HEK293T (cell line): Measurements from ENCODE around the gene GRM4.

Experiments used
- CTCF ChIA-PET: fragments of 350-600 bp; formaldehyde crosslinking; extraction: SDS; loops from one replicate; lab custom pipeline; 2021; ENCODE audit warnings: antibody characterized with exemption, inconsistent platforms; lab: Yijun Ruan, JAX
- POLR2A ChIA-PET: fragments of 350-600 bp; formaldehyde crosslinking; extraction: SDS; loops from one replicate; lab custom pipeline; 2020; ENCODE audit warnings: antibody characterized with exemption, inconsistent platforms; lab: Yijun Ruan, JAX
- DNase-seq: peaks from one replicate; pipeline ENCODE4 v3.0.0; 2012; ENCODE audit warnings: mixed read lengths; ENCODE audit errors: extremely low spot score
- ARNT ChIP-seq: fragments of 450-650 bp; IDR thresholded peaks from 2 replicates; pipeline ENCODE4 v1.6.1; 2017; ENCODE audit warnings: mild to moderate bottlenecking
- BHLHE40 ChIP-seq: fragments of 450-650 bp; IDR thresholded peaks from 2 replicates; pipeline ENCODE4 v1.6.1; 2016; ENCODE audit warnings: mild to moderate bottlenecking, moderate library complexity, borderline replicate concordance
- CTBP1 ChIP-seq: fragments of 450-650 bp; IDR thresholded peaks from 2 replicates; pipeline ENCODE4 v1.6.1; 2016; ENCODE audit warnings: borderline replicate concordance
- ELF4 ChIP-seq: fragments of 450-650 bp; IDR thresholded peaks from 2 replicates; pipeline ENCODE4 v1.6.1; 2017; ENCODE audit warnings: antibody characterized with exemption
- FOXA1 ChIP-seq: fragments of 450-650 bp; IDR thresholded peaks from 2 replicates; pipeline ENCODE4 v1.6.1; 2016; ENCODE audit warnings: mild to moderate bottlenecking
- FOXK2 ChIP-seq: fragments of 450-650 bp; IDR thresholded peaks from 2 replicates; pipeline ENCODE4 v1.6.1; 2016; ENCODE audit warnings: mild to moderate bottlenecking
- FOXM1 ChIP-seq: fragments of 450-650 bp; IDR thresholded peaks from 2 replicates; pipeline ENCODE4 v1.6.1; 2017; ENCODE audit warnings: mild to moderate bottlenecking, borderline replicate concordance
- HDGF ChIP-seq: fragments of 450-650 bp; IDR thresholded peaks from 2 replicates; pipeline ENCODE4 v1.6.1; 2017; ENCODE audit warnings: antibody characterized with exemption, borderline replicate concordance
- L3MBTL2 ChIP-seq: fragments of 450-650 bp; conservative IDR thresholded peaks from 2 replicates; pipeline ENCODE4 v1.6.1; 2016; ENCODE audit warnings: mild to moderate bottlenecking
- LEF1 ChIP-seq: fragments of 450-650 bp; IDR thresholded peaks from 2 replicates; pipeline ENCODE4 v1.6.1; 2017; ENCODE audit warnings: mild to moderate bottlenecking, borderline replicate concordance
- NFRKB ChIP-seq: fragments of 450-650 bp; IDR thresholded peaks from 2 replicates; pipeline ENCODE4 v1.6.1; 2016; ENCODE audit warnings: mild to moderate bottlenecking, moderate library complexity
- SP1 ChIP-seq: fragments of 450-650 bp; IDR thresholded peaks from 2 replicates; pipeline ENCODE4 v1.6.1; 2017
- SUZ12 ChIP-seq: fragments of 450-650 bp; IDR thresholded peaks from 2 replicates; pipeline ENCODE4 v1.6.1; 2016; ENCODE audit warnings: mild to moderate bottlenecking
- TARDBP ChIP-seq: fragments of 450-650 bp; IDR thresholded peaks from 2 replicates; pipeline ENCODE4 v1.6.1; 2016
- ZNF384 ChIP-seq: fragments of 450-650 bp; IDR thresholded peaks from 2 replicates; pipeline ENCODE4 v1.6.1; 2016
- TF ChIP-seq, protein P1 (sequence below): fragments of 450-650 bp; IDR thresholded peaks from 2 replicates; pipeline ENCODE4 v1.6.1; 2016

The GRM4 gene

DNA sequence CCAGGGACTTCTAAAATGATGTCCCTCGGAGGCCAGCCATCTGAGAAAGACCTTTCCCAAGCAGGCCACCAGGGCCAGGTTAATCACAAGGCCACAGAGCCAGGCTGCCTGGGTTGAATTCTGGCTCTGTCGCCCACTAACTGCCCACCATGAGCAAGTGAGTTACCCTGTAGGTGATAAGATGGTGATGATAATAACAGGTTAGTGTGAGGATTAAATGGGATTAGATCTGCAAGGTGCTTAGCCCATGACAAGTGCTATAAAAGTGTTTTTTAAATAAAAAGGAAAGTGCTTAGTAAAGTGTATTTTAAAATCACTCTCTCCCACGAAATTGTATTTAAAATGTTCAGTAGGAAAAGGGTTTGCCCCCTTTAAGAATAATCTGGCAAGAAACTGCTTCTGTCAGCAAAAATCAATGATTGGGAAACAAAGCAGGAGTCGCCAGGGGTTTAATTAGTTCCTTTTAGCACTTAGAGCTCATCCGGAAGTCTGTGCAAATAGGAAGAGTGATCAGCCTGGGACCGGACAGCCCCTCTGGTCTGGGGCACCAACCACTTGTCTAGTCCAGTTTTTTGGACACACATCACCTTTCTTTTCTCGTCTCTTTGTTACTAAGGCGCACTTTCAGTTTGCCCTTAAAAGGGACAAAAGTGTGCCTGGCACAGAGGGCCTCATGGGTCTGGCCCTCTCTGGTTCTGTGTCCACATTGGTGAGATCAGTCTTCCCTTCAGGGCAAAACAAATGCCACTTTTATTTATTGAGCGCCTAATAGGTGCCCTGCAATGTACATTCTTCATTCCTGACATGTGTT lies 150.4 kb downstream of the GRM4 start:
- POLR2A ChIA-PET: no interaction called here
- DNase-seq: no peak
- TF ChIP-seq SP1 (no peak), NFRKB (no peak), HDGF (no peak), BHLHE40 (no peak), CTBP1 (no peak), TARDBP (no peak), ARNT (no peak), FOXM1 (no peak), FOXA1 (no peak), FOXK2 (no peak), LEF1 (no peak), SUZ12 (no peak), L3MBTL2 (no peak), ZNF384 (no peak), ELF4 (no peak)
- TF ChIP-seq, protein P1, sequence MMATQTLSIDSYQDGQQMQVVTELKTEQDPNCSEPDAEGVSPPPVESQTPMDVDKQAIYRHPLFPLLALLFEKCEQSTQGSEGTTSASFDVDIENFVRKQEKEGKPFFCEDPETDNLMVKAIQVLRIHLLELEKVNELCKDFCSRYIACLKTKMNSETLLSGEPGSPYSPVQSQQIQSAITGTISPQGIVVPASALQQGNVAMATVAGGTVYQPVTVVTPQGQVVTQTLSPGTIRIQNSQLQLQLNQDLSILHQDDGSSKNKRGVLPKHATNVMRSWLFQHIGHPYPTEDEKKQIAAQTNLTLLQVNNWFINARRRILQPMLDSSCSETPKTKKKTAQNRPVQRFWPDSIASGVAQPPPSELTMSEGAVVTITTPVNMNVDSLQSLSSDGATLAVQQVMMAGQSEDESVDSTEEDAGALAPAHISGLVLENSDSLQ: no peak

DNA sequence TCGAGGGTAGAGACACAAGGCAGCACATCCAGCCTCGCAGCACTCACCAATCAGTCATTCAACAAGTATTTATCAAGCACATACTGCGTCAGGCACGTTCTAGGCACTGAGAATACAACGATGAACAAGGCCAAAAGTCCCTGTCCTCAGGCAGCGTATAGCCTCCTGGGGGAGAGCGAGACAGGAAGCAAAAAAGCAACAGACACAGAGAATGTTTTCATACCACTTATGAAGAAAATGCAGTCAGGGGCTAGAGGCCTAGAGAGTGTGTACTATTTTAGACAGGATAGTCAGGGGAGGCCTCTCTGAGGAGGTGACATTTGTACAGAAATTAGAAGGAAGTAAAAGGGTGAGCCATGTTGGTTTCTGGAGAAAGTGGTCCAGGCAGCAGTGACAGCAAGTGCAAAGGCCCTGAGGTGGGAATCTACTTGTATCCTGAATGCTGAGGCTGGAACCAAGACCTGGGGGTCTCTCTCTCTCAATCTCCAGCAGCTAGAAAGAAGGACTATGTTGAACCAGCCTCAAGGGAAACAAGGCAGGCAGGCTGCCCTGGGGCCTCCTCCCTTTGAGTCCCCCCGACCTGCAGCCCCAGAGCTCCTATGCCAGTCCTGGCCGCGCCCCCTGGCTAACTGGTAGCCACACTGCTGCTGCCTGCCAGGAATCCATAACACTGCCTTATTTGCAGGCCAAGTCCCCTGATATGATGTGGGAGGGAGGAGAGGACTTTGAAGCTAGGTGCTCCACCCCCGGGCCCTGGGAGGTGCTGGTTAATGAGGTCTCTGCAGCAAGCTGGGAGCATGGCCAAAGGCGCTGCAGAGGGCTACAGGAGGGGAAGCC lies 151.2 kb downstream of the GRM4 start:
- DNase-seq: no peak
- TF ChIP-seq CTBP1 (no peak), ARNT (no peak), SUZ12 (no peak), LEF1 (no peak), BHLHE40 (no peak), TARDBP (no peak), FOXA1 (no peak), SP1 (no peak), ZNF384 (no peak), ELF4 (no peak), FOXK2 (no peak), L3MBTL2 (no peak), FOXM1 (no peak), NFRKB (no peak), HDGF (no peak)
- TF ChIP-seq, protein P1: no peak
- ChIA-PET CTCF (no interaction called here), POLR2A (no interaction called here)

More for the DNA sequence above, 150.4 kb downstream of the GRM4 start:
- CTCF ChIA-PET: no interaction called here

DNA sequence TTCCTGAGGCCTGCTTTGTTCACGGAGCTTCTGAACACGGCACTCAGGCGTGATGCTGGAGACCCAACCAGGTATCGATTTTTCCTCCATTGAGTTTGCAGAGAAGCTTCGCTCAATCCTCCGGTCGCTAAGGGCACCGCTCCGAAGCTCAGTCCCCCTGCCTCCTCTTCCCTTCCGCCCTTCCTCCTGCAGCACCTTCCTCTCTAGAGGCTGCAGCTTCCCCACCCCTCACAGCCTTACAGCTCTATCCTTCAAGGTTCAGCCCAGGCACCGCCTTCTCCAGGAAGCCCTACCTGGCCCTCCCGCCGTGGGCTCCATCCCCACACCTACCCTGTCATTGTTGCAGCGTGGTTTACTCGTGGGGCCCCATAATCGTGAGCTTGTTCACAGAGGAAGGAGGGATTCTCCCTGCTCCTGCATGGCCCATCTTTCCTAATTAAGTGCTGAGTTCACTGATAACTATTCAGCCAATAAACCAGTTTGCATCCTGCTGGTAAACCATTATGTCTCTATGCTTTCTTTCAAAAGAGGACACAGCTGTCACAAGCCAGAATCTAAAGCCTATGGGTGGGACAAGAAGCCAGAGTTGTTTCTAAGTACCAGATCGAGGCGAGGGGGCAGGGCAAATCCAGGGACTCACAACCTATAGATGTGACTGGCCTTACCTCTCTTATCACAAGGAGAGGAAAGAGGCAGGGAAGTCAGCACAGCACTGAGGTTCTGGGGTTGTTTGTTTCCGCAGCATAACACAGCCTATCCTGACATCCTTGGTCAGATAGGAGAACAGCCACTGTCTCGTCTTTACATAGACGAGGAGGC lies 152.0 kb downstream of the GRM4 start:
- POLR2A ChIA-PET: no interaction called here
- TF ChIP-seq FOXK2 (no peak), HDGF (no peak), ZNF384 (no peak), L3MBTL2 (no peak), NFRKB (no peak), FOXA1 (no peak), BHLHE40 (no peak)
- no peak for DNase-seq
- CTCF ChIA-PET: no interaction called here

- ChIA-PET POLR2A (no interaction called here), CTCF (no interaction called here)
- TF ChIP-seq NFRKB: no peak
- TF ChIP-seq, protein P1: no peak
- no peak for TF ChIP-seq ZNF384
- no peak for DNase-seq
These were observed 152.8 kb downstream of the GRM4 start for GRCh38 chr6:33993091-33993490.

GRCh38 chr6:33992191-33992590 lies 153.7 kb downstream of the GRM4 start:
- TF ChIP-seq L3MBTL2 (no peak), ARNT (no peak), ELF4 (no peak), ZNF384 (no peak), CTBP1 (no peak)
- TF ChIP-seq, protein P1: no peak
- CTCF ChIA-PET: interaction anchor here (0.6 kb wide), 1 partner anchor 76 kb away, joined by 3 read pairs; no protein-coding TSS in a partner anchor
- DNase-seq: no peak
- POLR2A ChIA-PET: no interaction called here
